ENCODE results near the gene CENPA. TPM values are rescaled to one million over a fixed set of nuclear protein-coding genes. Genes with fewer than 3 reads are reported as not detected.
"Not testable (repeated sequence)": the region's sequence is repeated elsewhere in the genome, so short reads cannot be mapped to it uniquely, and the experiment has no call there.

Gene CENPA
- total RNA-seq, 2 donors from 2014 or later: 0.35 to 0.41 TPM

GRCh38 chr2:26792720-26793119 is 6.9 kb downstream of the CENPA start:
- no peak for DNase-seq (ENCODE audit: low spot score)

GRCh38 chr2:26793518-26793917 is 7.7 kb downstream of the CENPA start:
- Histone ChIP-seq H3K36me3 (no peaks in the 10 kb centered on the region), H3K4me3 (no peak overlapping the region), H3K27ac (no peak overlapping the region), H3K9me3 (peaks cover 0 to 6% of the 10 kb centered on the region in 2 donors), H3K4me1 (no peaks in the 10 kb centered on the region), H3K27me3 (no peaks in the 10 kb centered on the region)
- no peak for DNase-seq (ENCODE audit: low spot score)
- no peak for TF ChIP-seq CTCF (IDR thresholded peaks at IDR 0.05)

More at GRCh38 chr2:26792720-26793119, 6.9 kb downstream of the CENPA start:
- no peaks in the 10 kb centered on the region for H3K27me3 ChIP-seq
- no peak overlapping the region for H3K27ac ChIP-seq
- no peak overlapping the region for H3K4me3 ChIP-seq
- H3K9me3 ChIP-seq: peaks cover 0 to 6% of the 10 kb centered on the region in 2 donors
- TF ChIP-seq CTCF (IDR thresholded peaks at IDR 0.05): no peak
- no peaks in the 10 kb centered on the region for H3K36me3 ChIP-seq
- H3K4me1 ChIP-seq: no peaks in the 10 kb centered on the region

GRCh38 chr2:26795135-26795534 is 9.3 kb downstream of the CENPA start:
- H3K27ac ChIP-seq; H3K9me3 ChIP-seq; H3K4me1 ChIP-seq; H3K36me3 ChIP-seq; DNase-seq (ENCODE audit: low spot score); H3K4me3 ChIP-seq; H3K27me3 ChIP-seq: not testable (repeated sequence)

GRCh38 chr2:26801328-26801727 is 15.5 kb downstream of the CENPA start:
- Histone ChIP-seq H3K27ac (no peak overlapping the region), H3K4me3 (no peak overlapping the region)
- no peak for DNase-seq (ENCODE audit: low spot score)

GRCh38 chr2:26801796-26802195 is 15.9 kb downstream of the CENPA start:
- H3K36me3 ChIP-seq: no peaks in the 10 kb centered on the region

More at GRCh38 chr2:26801328-26801727, 15.5 kb downstream of the CENPA start:
- H3K9me3 ChIP-seq: no peaks in the 10 kb centered on the region
- H3K36me3 ChIP-seq: no peaks in the 10 kb centered on the region
- H3K4me1 ChIP-seq: no peaks in the 10 kb centered on the region
- no peaks in the 10 kb centered on the region for H3K27me3 ChIP-seq
- TF ChIP-seq CTCF (IDR thresholded peaks at IDR 0.05): no peak

GRCh38 chr2:26805241-26805676 is 19.4 kb downstream of the CENPA start:
- no peak overlapping the region for H3K4me3 ChIP-seq
- H3K4me1 ChIP-seq: no peaks in the 10 kb centered on the region
- no peaks in the 10 kb centered on the region for H3K36me3 ChIP-seq
- no peak for TF ChIP-seq CTCF (IDR thresholded peaks at IDR 0.05)
- no peak for DNase-seq (ENCODE audit: low spot score)
- no peaks in the 10 kb centered on the region for H3K27me3 ChIP-seq
- no peak overlapping the region for H3K27ac ChIP-seq
- H3K9me3 ChIP-seq: no peaks in the 10 kb centered on the region

More at GRCh38 chr2:26801796-26802195, 15.9 kb downstream of the CENPA start:
- Histone ChIP-seq H3K27ac (no peak overlapping the region), H3K4me1 (no peaks in the 10 kb centered on the region), H3K4me3 (no peak overlapping the region), H3K9me3 (no peaks in the 10 kb centered on the region), H3K27me3 (no peaks in the 10 kb centered on the region)
- DNase-seq (ENCODE audit: low spot score): no peak
- TF ChIP-seq CTCF (IDR thresholded peaks at IDR 0.05): no peak
